Suprapubic skin (tissue), 4 donors: ENCODE measurements around the gene SMYD4. TPM values are rescaled to one million over a fixed set of nuclear protein-coding genes. Genes with fewer than 3 reads are reported as not detected.

Experiments used
- DNase-seq, 2 donors: peaks; one replicate each; pipeline ENCODE4 v3.0.0-alpha.2; 2019; ENCODE audit warnings: low spot score in 2 of 2
- H3K27ac ChIP-seq: fragments of 200-600 bp; sonication (generic); one replicate; pipeline ENCODE4 v1.5.1; 2019
- H3K27me3 ChIP-seq: fragments of 200-600 bp; sonication (generic); one replicate; pipeline ENCODE4 v1.5.1; 2019
- H3K36me3 ChIP-seq: fragments of 200-600 bp; sonication (generic); one replicate; pipeline ENCODE4 v1.5.1; 2019
- H3K4me1 ChIP-seq: fragments of 200-600 bp; sonication (generic); one replicate; pipeline ENCODE4 v1.5.1; 2019
- H3K4me3 ChIP-seq: fragments of 200-600 bp; sonication (generic); one replicate; pipeline ENCODE4 v1.5.1; 2019; ENCODE audit warnings: mild to moderate bottlenecking
- H3K9me3 ChIP-seq: fragments of 200-600 bp; sonication (generic); one replicate; pipeline ENCODE4 v1.5.1; 2019
- CTCF ChIP-seq, 2 donors: fragments of 200-600 bp in 1 of 2; fragments of 450-650 bp in 1 of 2; sonication (generic) in 1 of 2; IDR thresholded peaks; one replicate each; pipeline ENCODE4 v1.5.1; 2016 to 2019; ENCODE audit warnings: antibody characterized with exemption in 2 of 2, mild to moderate bottlenecking in 1 of 2, moderate library complexity in 1 of 2
- EP300 ChIP-seq: sonication (generic); formaldehyde crosslinking; IDR thresholded peaks from one replicate; pipeline ENCODE4 v1.6.1; 2017; ENCODE audit warnings: antibody characterized with exemption
- POLR2A ChIP-seq, 2 donors: fragments of 450-650 bp; IDR thresholded peaks; one replicate each; pipeline ENCODE4 v1.6.1; 2017; ENCODE audit warnings: antibody characterized with exemption in 2 of 2, mild to moderate bottlenecking in 2 of 2, moderate library complexity in 2 of 2
- POLR2AphosphoS5 ChIP-seq, 3 donors: sonication (generic); formaldehyde crosslinking; IDR thresholded peaks; one replicate each; pipeline ENCODE4 v1.6.1; 2017; ENCODE audit warnings: antibody characterized with exemption in 3 of 3
- WGBS: methylation state at CpG from one replicate; pipeline ENCODE4 v1.1.5; 2018; 5-methylcytosine and 5-hydroxymethylcytosine counted together
- total RNA-seq, 4 donors: library from RNA; depleted of rRNA; stranded (reverse); fragments of >200 nt; gene quantifications; one replicate each; pipeline ENCODE4 v1.1.0, GENCODE V29; 2016

SMYD4 gene
- total RNA-seq, 4 donors from 2014 or later, result 6.4 to 31.7 (median 14.3) TPM

DNA sequence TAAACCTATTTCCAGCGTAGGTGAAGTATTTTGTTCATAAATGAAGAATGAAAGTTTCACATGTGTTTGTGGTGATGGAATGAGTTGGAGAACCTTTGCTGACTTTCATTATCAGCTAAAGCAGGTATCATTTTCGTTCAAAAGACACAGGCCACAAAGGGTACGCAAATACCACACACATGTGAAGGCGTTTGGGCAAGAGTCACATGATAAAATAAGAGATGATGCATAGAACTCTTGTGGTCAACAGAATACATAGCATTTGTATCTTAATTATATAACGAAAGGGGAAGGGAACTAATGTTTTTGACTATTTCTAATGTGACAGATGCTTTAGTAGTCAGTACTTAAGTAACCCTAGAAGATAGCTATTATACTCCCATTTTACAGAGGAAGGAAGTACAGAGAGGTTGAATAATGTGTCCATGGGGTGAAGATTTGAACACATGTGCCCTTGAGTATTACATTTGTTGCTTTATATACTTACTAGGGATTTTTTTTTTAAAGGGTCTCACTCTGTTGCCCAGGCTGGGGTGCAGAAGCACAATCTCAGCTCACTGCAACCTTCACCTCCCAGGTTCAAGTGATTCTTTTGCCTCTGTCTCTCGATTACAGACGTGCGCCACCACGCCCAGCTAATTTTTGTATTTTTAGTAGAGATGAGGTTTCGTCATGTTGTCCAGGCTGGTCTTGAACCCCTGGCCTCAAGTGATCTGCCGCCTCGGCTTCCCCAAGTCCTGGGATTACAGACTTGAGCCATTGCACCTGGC, 4.9 kb upstream of the SMYD4 start:
- TF ChIP-seq POLR2A (IDR thresholded peaks at IDR 0.05), result no peak
- TF ChIP-seq CTCF (IDR thresholded peaks at IDR 0.05), result no peak
- no peak for TF ChIP-seq EP300
- H3K9me3 ChIP-seq, result no peaks in the 10 kb centered on the region
- H3K4me3 ChIP-seq, result no peak overlapping the region
- no peak overlapping the region for H3K27ac ChIP-seq
- peaks cover 15% of the 10 kb centered on the region for H3K4me1 ChIP-seq
- no peak for DNase-seq
- WGBS, result 88% methylated on average over 12 of the region's 12 CpGs
- H3K36me3 ChIP-seq, result peaks cover 3% of the 10 kb centered on the region
- H3K27me3 ChIP-seq, result no peaks in the 10 kb centered on the region

GRCh38 chr17:1830288-1830687, 586 bp upstream of the SMYD4 start:
- under 1% methylated on average over 11 of the region's 11 CpGs for WGBS
- H3K4me1 ChIP-seq, result peaks cover 25% of the 10 kb centered on the region
- no peaks in the 10 kb centered on the region for H3K9me3 ChIP-seq
- H3K4me3 ChIP-seq, result peak overlapping the region; percentile 92
- H3K27me3 ChIP-seq, result no peaks in the 10 kb centered on the region
- peaks cover 19% of the 10 kb centered on the region for H3K36me3 ChIP-seq
- no peak for DNase-seq
- peak overlapping the region; percentile 87 for H3K27ac ChIP-seq
- TF ChIP-seq CTCF (IDR thresholded peaks at IDR 0.05) (no peak), POLR2AphosphoS5 (IDR thresholded peaks at IDR 0.05) (no peak), EP300 (no peak), POLR2A (IDR thresholded peaks at IDR 0.05) (no peak)

DNA sequence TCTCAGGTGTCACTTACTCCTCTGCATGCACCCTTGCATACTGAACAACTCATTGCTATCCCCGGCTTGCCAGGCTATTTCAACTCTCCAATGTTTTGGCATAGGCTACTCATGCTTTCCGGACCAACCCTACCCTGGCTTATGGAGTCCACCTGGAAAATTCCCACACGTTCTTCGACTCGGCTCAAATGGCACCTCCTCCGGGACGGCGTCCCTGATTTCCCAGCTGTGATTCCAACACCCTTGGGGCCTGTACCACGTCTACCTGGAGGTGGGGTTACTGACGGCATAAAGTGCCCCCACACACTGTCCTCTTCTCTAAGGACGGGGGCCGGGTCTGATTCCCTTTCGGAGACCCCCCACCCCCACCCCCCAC, 498 bp downstream of the SMYD4 start:
- 3% methylated on average over 8 of the region's 13 CpGs for WGBS
- Histone ChIP-seq H3K27me3 (no peaks in the 10 kb centered on the region), H3K4me1 (peaks cover 25% of the 10 kb centered on the region), H3K9me3 (no peaks in the 10 kb centered on the region), H3K36me3 (peaks cover 24% of the 10 kb centered on the region), H3K27ac (peak overlapping the region; percentile 87), H3K4me3 (peak overlapping the region; percentile 92)
- DNase-seq, result no peak
- TF ChIP-seq CTCF (IDR thresholded peaks at IDR 0.05) (no peak), POLR2AphosphoS5 (IDR thresholded peaks at IDR 0.05) (peak in 1 of 3 donors; percentile 18), EP300 (no peak)

DNA sequence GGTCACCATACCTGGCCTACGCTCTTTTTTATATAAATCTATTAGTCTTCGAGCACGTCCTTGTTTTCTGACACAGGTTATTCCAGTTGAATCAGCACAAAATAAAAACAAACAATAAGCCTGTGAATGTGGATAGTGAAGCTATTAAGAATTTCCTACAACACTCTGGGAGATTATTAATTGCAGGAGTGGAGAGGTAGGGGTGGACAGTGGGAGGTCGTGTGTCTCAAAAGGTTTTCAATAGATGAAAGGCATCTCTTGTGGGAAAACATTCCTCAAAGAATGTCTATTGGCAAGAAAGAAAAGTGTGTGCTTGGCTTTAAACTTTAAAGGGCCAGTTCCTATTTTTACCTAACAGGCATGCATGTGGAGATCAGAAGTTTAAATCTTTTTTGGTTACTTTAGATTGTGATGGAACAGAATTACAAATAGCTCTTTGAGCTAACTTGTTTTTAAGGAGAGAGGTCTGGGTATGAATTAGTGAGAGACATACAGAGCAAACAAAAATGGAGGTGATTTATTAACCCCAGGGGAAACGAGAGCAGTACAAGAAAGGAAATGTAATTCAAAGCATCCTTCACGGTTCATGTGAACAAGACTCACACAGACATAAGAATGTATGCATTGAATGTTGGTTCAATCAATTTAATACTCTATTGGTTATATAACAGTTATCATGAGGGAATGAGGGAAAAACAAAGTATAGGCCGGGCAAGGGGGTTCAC, 9.0 kb downstream of the SMYD4 start:
- TF ChIP-seq POLR2A (IDR thresholded peaks at IDR 0.05) (no peak), EP300 (no peak), POLR2AphosphoS5 (IDR thresholded peaks at IDR 0.05) (no peak), CTCF (IDR thresholded peaks at IDR 0.05) (no peak)
- no peaks in the 10 kb centered on the region for H3K9me3 ChIP-seq
- H3K27ac ChIP-seq, result no peak overlapping the region
- no peak for DNase-seq
- no peaks in the 10 kb centered on the region for H3K4me1 ChIP-seq
- WGBS, result 65% methylated on average over 7 of the region's 7 CpGs
- no peak overlapping the region for H3K4me3 ChIP-seq
- no peaks in the 10 kb centered on the region for H3K27me3 ChIP-seq
- peaks cover 10% of the 10 kb centered on the region for H3K36me3 ChIP-seq

DNA sequence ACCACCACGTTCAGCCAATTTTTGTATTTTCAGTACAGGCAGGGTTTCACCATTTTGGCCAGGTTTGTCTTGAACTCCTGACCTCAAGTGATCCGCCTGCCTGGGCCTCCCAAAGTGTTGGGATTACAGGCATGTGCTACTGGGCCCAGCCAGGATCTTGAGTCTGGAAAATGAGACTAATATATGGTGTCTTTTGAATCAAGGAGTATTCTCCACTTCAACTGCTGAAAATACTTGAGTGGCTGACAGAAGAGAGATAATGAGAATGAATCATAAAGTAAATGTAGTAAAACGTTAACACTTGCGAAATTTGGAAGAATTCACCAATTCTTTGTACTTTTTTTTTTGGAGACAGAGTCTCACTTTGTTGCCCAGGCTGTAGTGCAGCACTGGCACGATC, 16.6 kb downstream of the SMYD4 start:
- 88% methylated on average over 5 of the region's 5 CpGs for WGBS
- Histone ChIP-seq H3K27me3 (no peaks in the 10 kb centered on the region), H3K9me3 (no peaks in the 10 kb centered on the region), H3K27ac (no peak overlapping the region), H3K4me3 (no peak overlapping the region), H3K36me3 (peaks cover 23% of the 10 kb centered on the region), H3K4me1 (no peaks in the 10 kb centered on the region)
- DNase-seq, result no peak
- TF ChIP-seq CTCF (IDR thresholded peaks at IDR 0.05), result no peak
- TF ChIP-seq POLR2A (IDR thresholded peaks at IDR 0.05), result no peak
- TF ChIP-seq EP300, result no peak
- TF ChIP-seq POLR2AphosphoS5 (IDR thresholded peaks at IDR 0.05), result no peak
